HepG2 (cell line): Measurements from ENCODE around the gene CLDN14. TPM values are rescaled to one million over a fixed set of nuclear protein-coding genes. Genes with fewer than 3 reads are reported as not detected.

Experiments used
- CEBPG ChIP-seq: IDR thresholded peaks from 2 replicates; pipeline ENCODE4 v1.6.1; 2016
- ISL2 ChIP-seq: sonication (generic); formaldehyde crosslinking; IDR thresholded peaks from 2 replicates; pipeline ENCODE4 v1.5.0; 2020; ENCODE audit warnings: missing genetic modification reagents
- KLF6 ChIP-seq: IDR thresholded peaks from 2 replicates; pipeline ENCODE4 v1.8.0; 2016; ENCODE audit warnings: missing biosample characterization, missing genetic modification reagents
- PLRG1 ChIP-seq: fragments of 450-650 bp; conservative IDR thresholded peaks from 2 replicates; pipeline ENCODE4 v1.6.1; 2016
- SALL1 ChIP-seq: sonication (generic); formaldehyde crosslinking; IDR thresholded peaks from 2 replicates; pipeline ENCODE4 v1.8.0; 2022; ENCODE audit warnings: mild to moderate bottlenecking, missing genetic modification reagents
- SOX13 ChIP-seq, 3 experiments: fragments of 450-650 bp in 1 of 3; sonication (generic) in 1 of 3; formaldehyde crosslinking in 1 of 3; IDR thresholded peaks in 2 of 3; conservative IDR thresholded peaks in 1 of 3; 2 replicates each; pipeline versions ENCODE4 v1.5.0 to v1.6.1; 2016 to 2020; ENCODE audit warnings: antibody characterized with exemption in 1 of 3, mild to moderate bottlenecking in 1 of 3, missing compliant biosample characterization in 1 of 3, missing genetic modification reagents in 1 of 3, moderate library complexity in 1 of 3
- SRY ChIP-seq: sonication (generic); formaldehyde crosslinking; IDR thresholded peaks from 2 replicates; pipeline ENCODE4 v1.8.0; 2022; ENCODE audit warnings: mild to moderate bottlenecking, missing genetic modification reagents
- ZFY ChIP-seq: sonication (generic); formaldehyde crosslinking; IDR thresholded peaks from 2 replicates; pipeline ENCODE4 v1.4.0; 2020; ENCODE audit warnings: missing genetic modification reagents
- ZFYVE20 ChIP-seq: sonication (generic); formaldehyde crosslinking; IDR thresholded peaks from 2 replicates; pipeline ENCODE4 v1.8.0; 2023; ENCODE audit warnings: low read depth, mild to moderate bottlenecking, moderate library complexity, missing genetic modification reagents, borderline replicate concordance
- ZNF672 ChIP-seq: sonication (generic); formaldehyde crosslinking; IDR thresholded peaks from 2 replicates; pipeline ENCODE4 v1.8.1; 2022; ENCODE audit warnings: missing genetic modification reagents
- polyA plus RNA-seq, 8 experiments: library from polyadenylated mRNA; depleted of rRNA in 3 of 8; stranded (reverse) in 7 of 8; unstranded in 1 of 8; fragments of >200 nt; fragmentation: Illumina TruSeq in 4 of 8; extraction: Trizol in 4 of 8; gene quantifications; 2 replicates each; pipeline versions ENCODE4 v1.2.1 to v1.2.3, GENCODE V29; 2011 to 2016; ENCODE audit warnings: low read depth in 4 of 8, missing spikeins in 1 of 8, mixed read lengths in 1 of 8; ENCODE audit not compliant: insufficient read depth in 1 of 8
- total RNA-seq, 5 experiments: library from RNA; depleted of rRNA; stranded (reverse); fragments of >200 nt; fragmentation: Illumina TruSeq; extraction: Trizol; gene quantifications; 2 replicates each; pipeline ENCODE4 v1.2.3, GENCODE V29; 2016; ENCODE audit warnings: low read depth in 1 of 5
- TF ChIP-seq, protein P1 (sequence below): sonication (generic); formaldehyde crosslinking; conservative IDR thresholded peaks from 2 replicates; pipeline ENCODE4 v1.8.0; 2022; ENCODE audit warnings: missing genetic modification reagents
- TF ChIP-seq, protein P2 (sequence below): sonication (generic); formaldehyde crosslinking; IDR thresholded peaks from 2 replicates; pipeline ENCODE4 v1.4.0; 2020; ENCODE audit warnings: mild to moderate bottlenecking, missing genetic modification reagents, borderline replicate concordance
- TF ChIP-seq, protein P3 (sequence below), 2 experiments: sonication (generic) in 1 of 2; formaldehyde crosslinking in 1 of 2; IDR thresholded peaks; 2 replicates each; pipeline versions ENCODE4 v1.6.1 to v1.9.0; 2014 to 2022; ENCODE audit warnings: antibody characterized with exemption in 1 of 2, borderline replicate concordance in 1 of 2, inconsistent platforms in 1 of 2, low read depth in 1 of 2, missing genetic modification reagents in 1 of 2
- TF ChIP-seq, protein P4 (sequence below): sonication (generic); formaldehyde crosslinking; IDR thresholded peaks from 2 replicates; pipeline ENCODE4 v1.4.0; 2020; ENCODE audit warnings: missing genetic modification reagents
- TF ChIP-seq, protein P5 (sequence below): IDR thresholded peaks from 2 replicates; pipeline ENCODE4 v1.6.1; 2016

Gene CLDN14
- total and polyA plus RNA-seq, 2 of the 13 experiments (the other 11 are each of a cell fraction or from before 2014, with no cell fraction given), result 1.1 to 1.4 TPM

DNA sequence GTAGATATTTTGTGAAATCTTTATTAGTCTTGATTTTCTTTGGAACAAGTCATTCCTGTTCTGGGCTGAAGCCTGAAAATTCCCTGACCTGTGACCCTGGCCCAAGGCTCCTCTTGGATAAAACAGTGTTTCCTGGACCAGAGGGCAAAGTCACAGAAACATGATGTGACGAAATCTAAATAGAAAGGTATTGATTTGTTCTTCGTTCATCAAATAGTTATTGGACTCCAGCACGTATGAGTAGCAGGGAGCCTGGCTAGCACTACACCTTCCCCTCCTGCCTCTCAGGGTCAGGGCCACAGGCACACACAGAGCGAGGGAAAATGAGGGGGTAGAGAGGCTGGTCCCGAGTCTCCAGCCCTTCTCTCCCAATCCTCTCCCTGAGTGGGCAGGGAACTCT lies 1.7 kb upstream of the CLDN14 start (continued):
- 0 out of 2 replicates have a peak, but pooled peaks have one; percentile 32 for TF ChIP-seq ZFY
- no peak for TF ChIP-seq SRY (CRISPR knock-in tag)
- TF ChIP-seq ZFYVE20 (CRISPR knock-in tag), result no peak
- TF ChIP-seq, protein P1, sequence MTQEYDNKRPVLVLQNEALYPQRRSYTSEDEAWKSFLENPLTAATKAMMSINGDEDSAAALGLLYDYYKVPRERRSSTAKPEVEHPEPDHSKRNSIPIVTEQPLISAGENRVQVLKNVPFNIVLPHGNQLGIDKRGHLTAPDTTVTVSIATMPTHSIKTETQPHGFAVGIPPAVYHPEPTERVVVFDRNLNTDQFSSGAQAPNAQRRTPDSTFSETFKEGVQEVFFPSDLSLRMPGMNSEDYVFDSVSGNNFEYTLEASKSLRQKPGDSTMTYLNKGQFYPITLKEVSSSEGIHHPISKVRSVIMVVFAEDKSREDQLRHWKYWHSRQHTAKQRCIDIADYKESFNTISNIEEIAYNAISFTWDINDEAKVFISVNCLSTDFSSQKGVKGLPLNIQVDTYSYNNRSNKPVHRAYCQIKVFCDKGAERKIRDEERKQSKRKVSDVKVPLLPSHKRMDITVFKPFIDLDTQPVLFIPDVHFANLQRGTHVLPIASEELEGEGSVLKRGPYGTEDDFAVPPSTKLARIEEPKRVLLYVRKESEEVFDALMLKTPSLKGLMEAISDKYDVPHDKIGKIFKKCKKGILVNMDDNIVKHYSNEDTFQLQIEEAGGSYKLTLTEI (CRISPR knock-in tag), result no peak
- TF ChIP-seq, protein P2, sequence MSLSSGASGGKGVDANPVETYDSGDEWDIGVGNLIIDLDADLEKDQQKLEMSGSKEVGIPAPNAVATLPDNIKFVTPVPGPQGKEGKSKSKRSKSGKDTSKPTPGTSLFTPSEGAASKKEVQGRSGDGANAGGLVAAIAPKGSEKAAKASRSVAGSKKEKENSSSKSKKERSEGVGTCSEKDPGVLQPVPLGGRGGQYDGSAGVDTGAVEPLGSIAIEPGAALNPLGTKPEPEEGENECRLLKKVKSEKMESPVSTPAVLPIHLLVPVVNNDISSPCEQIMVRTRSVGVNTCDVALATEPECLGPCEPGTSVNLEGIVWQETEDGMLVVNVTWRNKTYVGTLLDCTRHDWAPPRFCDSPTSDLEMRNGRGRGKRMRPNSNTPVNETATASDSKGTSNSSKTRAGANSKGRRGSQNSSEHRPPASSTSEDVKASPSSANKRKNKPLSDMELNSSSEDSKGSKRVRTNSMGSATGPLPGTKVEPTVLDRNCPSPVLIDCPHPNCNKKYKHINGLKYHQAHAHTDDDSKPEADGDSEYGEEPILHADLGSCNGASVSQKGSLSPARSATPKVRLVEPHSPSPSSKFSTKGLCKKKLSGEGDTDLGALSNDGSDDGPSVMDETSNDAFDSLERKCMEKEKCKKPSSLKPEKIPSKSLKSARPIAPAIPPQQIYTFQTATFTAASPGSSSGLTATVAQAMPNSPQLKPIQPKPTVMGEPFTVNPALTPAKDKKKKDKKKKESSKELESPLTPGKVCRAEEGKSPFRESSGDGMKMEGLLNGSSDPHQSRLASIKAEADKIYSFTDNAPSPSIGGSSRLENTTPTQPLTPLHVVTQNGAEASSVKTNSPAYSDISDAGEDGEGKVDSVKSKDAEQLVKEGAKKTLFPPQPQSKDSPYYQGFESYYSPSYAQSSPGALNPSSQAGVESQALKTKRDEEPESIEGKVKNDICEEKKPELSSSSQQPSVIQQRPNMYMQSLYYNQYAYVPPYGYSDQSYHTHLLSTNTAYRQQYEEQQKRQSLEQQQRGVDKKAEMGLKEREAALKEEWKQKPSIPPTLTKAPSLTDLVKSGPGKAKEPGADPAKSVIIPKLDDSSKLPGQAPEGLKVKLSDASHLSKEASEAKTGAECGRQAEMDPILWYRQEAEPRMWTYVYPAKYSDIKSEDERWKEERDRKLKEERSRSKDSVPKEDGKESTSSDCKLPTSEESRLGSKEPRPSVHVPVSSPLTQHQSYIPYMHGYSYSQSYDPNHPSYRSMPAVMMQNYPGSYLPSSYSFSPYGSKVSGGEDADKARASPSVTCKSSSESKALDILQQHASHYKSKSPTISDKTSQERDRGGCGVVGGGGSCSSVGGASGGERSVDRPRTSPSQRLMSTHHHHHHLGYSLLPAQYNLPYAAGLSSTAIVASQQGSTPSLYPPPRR (CRISPR knock-in tag), result peak; percentile 89
- peak; percentile 81; the same call in 1 of the 2 replicates for TF ChIP-seq SOX13 (IDR thresholded peaks at IDR 0.05)
- TF ChIP-seq SOX13 (CRISPR knock-in tag; conservative IDR thresholded peaks at IDR 0.05 in 1 of 2, IDR thresholded peaks at IDR 0.05 in 1 of 2), result peak in 1 of 2 experiments; percentile 89; a peak in 2 of 4 replicates
- TF ChIP-seq ZNF672 (CRISPR knock-in tag), result no peak
- TF ChIP-seq, protein P3, sequence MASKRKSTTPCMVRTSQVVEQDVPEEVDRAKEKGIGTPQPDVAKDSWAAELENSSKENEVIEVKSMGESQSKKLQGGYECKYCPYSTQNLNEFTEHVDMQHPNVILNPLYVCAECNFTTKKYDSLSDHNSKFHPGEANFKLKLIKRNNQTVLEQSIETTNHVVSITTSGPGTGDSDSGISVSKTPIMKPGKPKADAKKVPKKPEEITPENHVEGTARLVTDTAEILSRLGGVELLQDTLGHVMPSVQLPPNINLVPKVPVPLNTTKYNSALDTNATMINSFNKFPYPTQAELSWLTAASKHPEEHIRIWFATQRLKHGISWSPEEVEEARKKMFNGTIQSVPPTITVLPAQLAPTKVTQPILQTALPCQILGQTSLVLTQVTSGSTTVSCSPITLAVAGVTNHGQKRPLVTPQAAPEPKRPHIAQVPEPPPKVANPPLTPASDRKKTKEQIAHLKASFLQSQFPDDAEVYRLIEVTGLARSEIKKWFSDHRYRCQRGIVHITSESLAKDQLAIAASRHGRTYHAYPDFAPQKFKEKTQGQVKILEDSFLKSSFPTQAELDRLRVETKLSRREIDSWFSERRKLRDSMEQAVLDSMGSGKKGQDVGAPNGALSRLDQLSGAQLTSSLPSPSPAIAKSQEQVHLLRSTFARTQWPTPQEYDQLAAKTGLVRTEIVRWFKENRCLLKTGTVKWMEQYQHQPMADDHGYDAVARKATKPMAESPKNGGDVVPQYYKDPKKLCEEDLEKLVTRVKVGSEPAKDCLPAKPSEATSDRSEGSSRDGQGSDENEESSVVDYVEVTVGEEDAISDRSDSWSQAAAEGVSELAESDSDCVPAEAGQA (IDR thresholded peaks at IDR 0.05; ENCODE audit: low read depth), result no peak
- TF ChIP-seq, protein P3 (CRISPR knock-in tag; IDR thresholded peaks at IDR 0.05; ENCODE audit: borderline replicate concordance), result peak; percentile 32; the same call in 1 of the 2 replicates
- TF ChIP-seq, protein P4, sequence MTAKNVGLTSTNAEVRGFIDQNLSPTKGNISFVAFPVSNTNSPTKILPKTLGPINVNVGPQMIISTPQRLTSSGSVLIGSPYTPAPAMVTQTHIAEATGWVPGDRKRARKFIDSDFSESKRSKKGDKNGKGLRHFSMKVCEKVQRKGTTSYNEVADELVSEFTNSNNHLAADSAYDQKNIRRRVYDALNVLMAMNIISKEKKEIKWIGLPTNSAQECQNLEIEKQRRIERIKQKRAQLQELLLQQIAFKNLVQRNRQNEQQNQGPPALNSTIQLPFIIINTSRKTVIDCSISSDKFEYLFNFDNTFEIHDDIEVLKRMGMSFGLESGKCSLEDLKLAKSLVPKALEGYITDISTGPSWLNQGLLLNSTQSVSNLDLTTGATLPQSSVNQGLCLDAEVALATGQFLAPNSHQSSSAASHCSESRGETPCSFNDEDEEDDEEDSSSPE (CRISPR knock-in tag), result peak; percentile 75
- TF ChIP-seq ISL2 (CRISPR knock-in tag), result peak; percentile 89
- TF ChIP-seq, protein P5, sequence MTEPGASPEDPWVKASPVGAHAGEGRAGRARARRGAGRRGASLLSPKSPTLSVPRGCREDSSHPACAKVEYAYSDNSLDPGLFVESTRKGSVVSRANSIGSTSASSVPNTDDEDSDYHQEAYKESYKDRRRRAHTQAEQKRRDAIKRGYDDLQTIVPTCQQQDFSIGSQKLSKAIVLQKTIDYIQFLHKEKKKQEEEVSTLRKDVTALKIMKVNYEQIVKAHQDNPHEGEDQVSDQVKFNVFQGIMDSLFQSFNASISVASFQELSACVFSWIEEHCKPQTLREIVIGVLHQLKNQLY (CRISPR knock-in tag), result peak; percentile 73
- TF ChIP-seq CEBPG (CRISPR knock-in tag), result peak; percentile 91
- TF ChIP-seq PLRG1, result no peak
- TF ChIP-seq KLF6 (CRISPR knock-in tag), result 0 out of 2 replicates have a peak, but pooled peaks have one; percentile 54
- TF ChIP-seq SALL1 (CRISPR knock-in tag), result peak; percentile 99
